Iris pigment epithelial cell (primary cell): ENCODE data around the gene SCNN1A.

Experiments
- DNase-seq: peaks from one replicate; pipeline ENCODE4 v3.0.0-alpha.2; 2011; ENCODE audit warnings: low read depth

Gene SCNN1A

DNA sequence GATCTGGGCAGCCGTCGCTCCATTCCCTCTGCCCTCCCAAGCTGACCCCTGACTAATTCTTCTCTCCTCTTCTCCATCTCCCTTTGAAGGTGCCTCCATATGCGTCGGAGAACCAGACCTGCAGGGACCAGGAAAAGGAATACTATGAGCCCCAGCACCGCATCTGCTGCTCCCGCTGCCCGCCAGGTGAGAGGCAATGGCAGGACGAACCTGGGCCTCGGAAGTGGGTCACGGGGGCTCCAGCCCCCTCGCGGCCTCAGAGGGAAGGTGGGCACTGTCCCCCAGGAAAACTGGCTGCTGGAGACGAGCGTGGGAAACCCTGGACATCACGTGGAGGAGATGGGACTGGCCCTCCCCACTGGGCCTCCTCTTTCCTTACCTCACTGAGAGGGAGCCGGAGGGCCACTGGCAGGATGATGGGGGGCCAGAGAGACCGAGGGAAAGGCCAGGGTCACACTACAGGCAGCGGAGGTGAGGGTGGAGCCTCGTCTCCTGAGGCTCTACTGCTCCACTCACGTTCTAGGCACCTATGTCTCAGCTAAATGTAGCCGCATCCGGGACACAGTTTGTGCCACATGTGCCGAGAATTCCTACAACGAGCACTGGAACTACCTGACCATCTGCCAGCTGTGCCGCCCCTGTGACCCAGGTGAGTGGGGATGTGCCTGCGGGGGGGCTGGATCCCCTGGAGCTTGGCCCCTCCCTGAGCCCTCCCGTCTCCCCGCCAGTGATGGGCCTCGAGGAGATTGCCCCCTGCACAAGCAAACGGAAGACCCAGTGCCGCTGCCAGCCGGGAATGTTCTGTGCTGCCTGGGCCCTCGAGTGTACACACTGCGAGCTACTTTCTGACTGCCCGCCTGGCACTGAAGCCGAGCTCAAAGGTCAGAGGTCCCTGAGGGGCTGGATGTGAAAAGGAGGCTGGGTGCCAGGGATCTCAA lies 9.4 kb upstream of the SCNN1A start:
- DNase-seq, result peak; percentile 25

- DNase-seq, result peak; percentile 94
Measured at GRCh38 chr12:6383572-6384498, 8.5 kb upstream of the SCNN1A start, which contains the start of gene LTBR. TSS of gene LTBR (plus strand) at chr12:6384162. CDS start at chr12:6384359, 197 bp downstream.

DNA sequence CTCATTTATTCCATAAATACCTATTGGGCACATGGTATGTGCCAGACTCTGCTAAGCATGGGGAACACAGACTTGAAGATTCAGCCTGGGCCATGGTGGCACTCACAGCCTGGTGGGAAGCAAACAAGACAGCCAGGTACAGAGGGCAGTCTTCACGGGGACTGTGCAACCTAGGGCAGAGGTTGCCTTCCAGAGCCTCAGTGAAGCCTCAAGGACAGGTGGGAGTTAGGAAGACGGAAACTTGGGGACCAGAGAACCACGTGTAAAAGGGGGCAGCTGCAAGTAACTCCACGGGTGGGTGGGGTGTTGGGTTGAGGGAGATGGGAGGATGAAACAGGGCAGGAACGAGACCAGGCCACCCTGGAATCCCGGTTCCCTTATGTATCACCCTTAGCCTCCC lies 7.6 kb upstream of the SCNN1A start:
- DNase-seq, result no peak

GRCh38 chr12:6382371-6382770 lies 7.0 kb upstream of the SCNN1A start:
- no peak for DNase-seq

DNA sequence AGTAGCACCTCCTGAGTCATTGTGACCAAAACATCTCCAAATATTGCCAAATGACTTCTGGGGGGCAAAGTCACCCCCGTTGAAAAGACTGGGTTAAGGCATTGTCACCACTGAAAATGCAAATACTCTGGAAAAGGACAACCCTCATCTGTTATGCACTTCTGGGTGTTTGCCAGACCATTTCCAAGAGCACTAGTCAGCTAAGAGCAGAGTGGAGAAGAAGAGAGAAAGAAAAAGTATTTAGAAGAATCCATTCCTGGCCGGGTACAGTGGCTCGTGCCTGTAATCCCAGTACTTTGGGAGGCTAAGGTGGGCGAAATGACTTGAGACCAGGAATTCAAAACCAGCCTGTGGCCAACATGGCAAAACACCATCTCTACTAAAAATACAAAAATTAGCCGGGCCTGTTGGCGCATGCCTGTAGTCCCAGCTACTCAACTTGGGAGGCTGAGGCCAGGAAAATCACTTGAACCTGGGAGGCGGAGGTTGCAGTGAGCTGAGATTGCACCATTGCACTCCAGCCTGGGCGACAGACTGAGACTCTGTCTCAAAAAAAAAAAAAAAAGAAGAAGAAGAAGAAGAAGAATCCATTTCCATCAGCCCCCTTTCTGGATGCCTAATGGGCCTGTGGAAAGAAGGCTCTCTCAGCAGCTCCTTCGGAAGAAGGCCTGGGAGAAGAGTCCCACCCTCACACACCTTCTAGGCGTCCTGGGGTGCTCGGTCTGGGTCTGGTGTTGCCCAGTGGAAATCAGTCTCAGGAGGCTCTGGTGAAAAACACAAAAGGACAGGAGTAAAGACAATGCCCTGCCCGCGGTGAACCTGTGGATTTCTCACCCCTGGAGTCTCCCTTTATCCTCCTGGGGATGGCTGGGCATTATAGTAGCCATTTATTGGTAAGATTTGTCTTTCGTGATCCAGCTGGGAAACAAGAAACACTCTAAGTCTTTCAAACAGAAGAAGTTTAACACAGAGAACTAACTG lies 5.1 kb upstream of the SCNN1A start:
- peak; percentile 56 for DNase-seq

GRCh38 chr12:6378709-6379472 lies 3.5 kb upstream of the SCNN1A start:
- no peak for DNase-seq

GRCh38 chr12:6377667-6377994 lies 2.3 kb upstream of the SCNN1A start:
- no peak for DNase-seq

DNA sequence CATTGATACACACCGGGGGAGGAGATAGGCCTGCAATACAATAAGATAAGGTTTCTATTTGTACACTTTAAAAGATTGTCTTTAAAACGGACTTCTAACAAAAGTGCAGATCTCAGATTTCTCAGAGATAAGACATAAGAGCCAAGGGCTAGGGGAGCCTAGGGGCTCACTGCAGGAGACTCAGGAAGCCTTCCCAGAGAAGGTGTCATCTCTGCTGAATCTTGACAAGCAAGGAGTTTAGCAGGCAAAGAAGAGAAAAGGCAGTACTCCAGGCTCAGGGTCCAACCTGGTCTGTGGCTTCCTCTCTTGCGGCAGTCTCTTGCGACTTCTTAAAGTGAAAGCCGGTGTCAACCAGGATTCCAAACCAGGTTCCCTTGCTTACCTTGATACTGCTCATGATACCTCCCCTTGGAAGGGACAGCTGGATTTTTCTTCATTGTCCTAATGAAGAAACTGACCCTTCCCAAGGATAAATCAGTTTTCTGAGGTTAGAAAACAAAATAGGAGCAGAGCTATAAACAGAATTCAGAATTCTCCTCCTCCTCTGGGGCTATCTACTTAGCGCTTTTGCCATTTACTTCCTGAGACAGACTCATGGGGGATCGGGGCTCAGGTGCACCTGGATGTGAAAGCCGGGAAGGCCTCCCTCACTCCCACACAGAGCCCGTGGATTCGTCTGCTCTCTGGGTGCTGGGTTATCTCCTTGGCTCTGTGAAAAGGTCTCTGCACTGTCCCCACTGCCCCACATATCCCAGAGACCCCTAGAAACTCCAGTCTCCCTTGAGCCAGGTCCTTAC lies 1.7 kb upstream of the SCNN1A start:
- DNase-seq, result no peak

GRCh38 chr12:6376079-6376869 lies 911 bp upstream of the SCNN1A start:
- DNase-seq, result peak; percentile 70

DNA sequence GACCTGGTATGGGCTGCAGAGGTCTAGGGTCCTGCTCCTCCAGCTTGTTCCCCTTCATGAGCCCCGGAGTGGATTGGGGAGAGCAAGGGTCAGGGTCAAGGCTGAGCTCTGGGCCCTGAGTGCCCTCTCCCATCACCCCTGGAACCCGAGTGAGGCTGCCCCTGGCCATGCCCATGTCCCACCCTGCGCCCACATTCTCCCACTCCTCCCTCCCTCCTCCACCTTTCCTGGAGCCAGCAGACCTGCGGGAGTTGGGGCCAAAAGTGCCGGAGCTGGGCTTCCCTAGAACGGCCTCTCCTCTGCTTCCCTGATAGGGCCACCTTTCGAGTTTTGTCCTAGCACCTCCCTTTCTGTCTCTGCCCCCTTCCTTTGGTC lies 590 bp downstream of the SCNN1A start:
- no peak for DNase-seq

GRCh38 chr12:6374028-6374785 lies 1.2 kb downstream of the SCNN1A start:
- no peak for DNase-seq

- DNase-seq, result no peak
Measured at GRCh38 chr12:6373022-6373787, 2.2 kb downstream of the SCNN1A start.

DNA sequence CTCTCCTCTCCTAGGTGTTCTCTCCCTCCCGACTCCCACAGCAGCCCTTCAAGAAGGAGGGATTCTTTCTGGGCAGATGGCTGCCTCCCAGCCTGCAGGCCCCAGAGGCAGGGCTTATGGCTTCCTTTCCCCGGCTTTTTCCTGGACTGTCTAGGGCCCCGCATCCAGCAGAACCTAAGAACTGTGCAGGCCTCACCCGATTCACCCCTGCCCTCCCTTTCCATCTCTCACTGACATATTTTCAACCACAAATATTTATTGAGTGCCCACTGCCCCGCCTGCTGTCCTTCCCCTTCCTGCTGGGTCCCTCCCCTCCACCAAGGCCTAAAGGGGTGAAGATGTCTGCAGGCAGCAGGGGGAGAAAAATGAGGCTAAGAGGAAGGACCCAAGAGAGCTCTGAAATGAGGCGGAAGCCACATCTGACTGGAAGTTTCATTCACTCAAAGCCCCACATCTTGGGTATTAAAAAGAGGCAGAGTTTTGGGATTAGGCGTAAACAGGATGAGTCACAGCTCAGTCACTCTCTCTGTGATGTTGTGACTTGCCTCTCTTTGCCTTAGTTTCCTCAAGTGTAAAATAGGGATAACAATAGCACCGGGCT lies 2.9 kb downstream of the SCNN1A start:
- peak; percentile 84 for DNase-seq

- peak; percentile 84 for DNase-seq
Measured at GRCh38 chr12:6370994-6371754, 4.2 kb downstream of the SCNN1A start.

DNA sequence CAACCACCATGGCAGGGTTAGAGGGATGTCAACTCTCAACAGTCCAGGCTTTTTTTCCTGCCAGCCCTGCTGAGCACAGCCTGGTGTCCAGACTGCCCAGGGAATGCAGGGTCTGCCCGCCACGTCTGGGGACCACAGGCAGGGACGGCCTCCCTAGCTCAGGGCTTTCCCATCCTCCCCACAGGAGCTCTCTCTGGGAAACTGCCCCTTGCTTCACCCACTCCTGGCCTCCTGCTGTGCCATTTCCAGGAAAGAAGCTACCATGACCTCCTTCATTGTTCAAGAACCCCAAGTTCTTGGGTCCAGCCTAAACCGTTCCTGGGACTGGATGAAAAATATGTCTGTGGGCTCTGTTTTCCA lies 4.8 kb downstream of the SCNN1A start:
- DNase-seq, result no peak

DNA sequence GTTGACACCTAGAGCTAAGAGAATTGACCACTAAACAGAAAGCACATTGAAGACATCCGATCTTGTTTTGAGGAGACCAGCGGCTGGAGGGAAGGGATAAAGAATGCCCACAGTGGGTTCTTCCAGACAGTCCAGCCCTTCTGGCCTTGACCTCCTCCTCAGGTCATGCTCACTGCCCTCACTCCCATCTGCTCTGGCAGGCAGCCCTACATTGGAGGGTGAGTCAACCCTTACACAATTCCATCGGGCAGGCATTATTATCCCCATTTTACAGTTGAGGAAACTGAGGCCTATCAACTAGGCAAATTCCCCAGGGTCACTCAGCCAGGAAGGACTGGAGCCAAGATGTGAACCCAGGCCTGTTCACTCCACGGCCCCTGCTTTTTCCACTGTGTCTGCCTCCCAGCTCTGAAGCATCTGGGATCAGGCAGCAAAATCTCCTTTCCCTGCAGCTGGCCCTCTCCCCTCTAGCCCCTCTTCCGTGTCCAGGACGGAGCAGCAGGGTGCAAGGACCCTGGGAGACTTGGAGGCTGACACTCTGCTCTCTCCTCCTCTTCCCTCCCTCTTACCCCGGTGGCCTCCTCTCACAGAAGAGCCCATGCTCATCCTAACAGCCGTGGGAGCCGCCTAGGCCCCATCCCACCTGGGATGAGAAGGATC lies 5.3 kb downstream of the SCNN1A start:
- DNase-seq, result peak; percentile 23
